NCI-H2107 treated with DMSO at 0.1 percent for 48 hours (cell line): ENCODE data around the gene HOXB8.

Experiments used
- DNase-seq: peaks from one replicate; lab custom pipeline; 2025; ENCODE audit not compliant: unreplicated experiment; lab: John Stamatoyannopoulos, UW

Gene HOXB8

GRCh38 chr17:48610282-48611211 lies 4.5 kb downstream of the HOXB8 start, which contains the start of gene HOXB7:
TSS of gene HOXB7 (minus strand) at chr17:48611017. CDS start at chr17:48610918, 99 bp downstream.
- peak; percentile 37 for DNase-seq

- DNase-seq = no peak
Measured at GRCh38 chr17:48609759-48610281, 5.3 kb downstream of the HOXB8 start.

- DNase-seq = no peak
Measured at GRCh38 chr17:48609033-48609432, 6.1 kb downstream of the HOXB8 start.

- no peak for DNase-seq
Measured at GRCh38 chr17:48608494-48608834, 6.6 kb downstream of the HOXB8 start.

GRCh38 chr17:48606892-48607614 lies 8.0 kb downstream of the HOXB8 start:
- no peak for DNase-seq

GRCh38 chr17:48605991-48606891 lies 8.9 kb downstream of the HOXB8 start:
- DNase-seq = no peak

GRCh38 chr17:48605409-48605919 lies 9.6 kb downstream of the HOXB8 start:
- no peak for DNase-seq

- DNase-seq = no peak
Measured at GRCh38 chr17:48604770-48605329, 10.2 kb downstream of the HOXB8 start, which contains the start of gene HOXB6. TSS of gene HOXB6 (minus strand) at chr17:48604986. CDS start at chr17:48598150, 6,836 bp downstream.

- DNase-seq = no peak
Measured at GRCh38 chr17:48603959-48604769, 10.9 kb downstream of the HOXB8 start.

- no peak for DNase-seq
Measured at GRCh38 chr17:48601539-48602425, 13.3 kb downstream of the HOXB8 start.

- no peak for DNase-seq
Measured at GRCh38 chr17:48601207-48601538, 13.9 kb downstream of the HOXB8 start.

GRCh38 chr17:48600244-48601098 lies 14.6 kb downstream of the HOXB8 start:
- DNase-seq = no peak

- DNase-seq = no peak
Measured at GRCh38 chr17:48599354-48599753, 15.7 kb downstream of the HOXB8 start.

GRCh38 chr17:48598736-48599135 lies 16.4 kb downstream of the HOXB8 start:
- DNase-seq = no peak

- no peak for DNase-seq
Measured at GRCh38 chr17:48597778-48598631, 17.1 kb downstream of the HOXB8 start.

GRCh38 chr17:48597528-48597777 lies 17.6 kb downstream of the HOXB8 start:
- no peak for DNase-seq
